IPS DF 19.7 (cell line): ENCODE results near the gene RPL3.
"Not testable (repeated sequence)": the region's sequence is repeated elsewhere in the genome, so short reads cannot be mapped to it uniquely, and the experiment has no call there.

Source experiments
- DNase-seq: peaks from one replicate; pipeline ENCODE4 v3.0.0-alpha.2; 2013; ENCODE audit warnings: low read depth, low spot score

Gene RPL3

GRCh38 chr22:39319284-39320022 lies at the start of gene RPL3:
Gene RPL3, minus strand, starts transcription at chr22:39319623. Its CDS starts 26 bp downstream, at chr22:39319597.
- peak; percentile 95 for DNase-seq

GRCh38 chr22:39369186-39369585 lies 49.8 kb upstream of the RPL3 start:
- no peak for DNase-seq

- DNase-seq: no peak
Observed at GRCh38 chr22:39368461-39368911, 49.1 kb upstream of the RPL3 start.

- no peak for DNase-seq
Observed at GRCh38 chr22:39367035-39367434, 47.6 kb upstream of the RPL3 start.

- DNase-seq: no peak
Observed at GRCh38 chr22:39365492-39365780, 46.0 kb upstream of the RPL3 start.

GRCh38 chr22:39364714-39365491 lies 45.5 kb upstream of the RPL3 start:
- no peak for DNase-seq

GRCh38 chr22:39363751-39364515 lies 44.5 kb upstream of the RPL3 start:
- no peak for DNase-seq

GRCh38 chr22:39362932-39363331 lies 43.5 kb upstream of the RPL3 start:
- no peak for DNase-seq

GRCh38 chr22:39362271-39362670 lies 42.8 kb upstream of the RPL3 start:
- DNase-seq: no peak

- no peak for DNase-seq
Observed at GRCh38 chr22:39361496-39361895, 42.1 kb upstream of the RPL3 start.

GRCh38 chr22:39360674-39361413 lies 41.4 kb upstream of the RPL3 start:
- DNase-seq: no peak

GRCh38 chr22:39360242-39360641 lies 40.8 kb upstream of the RPL3 start:
- DNase-seq: no peak

- DNase-seq: no peak
Observed at GRCh38 chr22:39359659-39360195, 40.3 kb upstream of the RPL3 start.

- DNase-seq: not testable (repeated sequence)
Observed at GRCh38 chr22:39358197-39358596, 38.8 kb upstream of the RPL3 start.

GRCh38 chr22:39357110-39358108 lies 38.0 kb upstream of the RPL3 start:
- not testable (repeated sequence) for DNase-seq

- no peak for DNase-seq
Observed at GRCh38 chr22:39356464-39356863, 37.0 kb upstream of the RPL3 start.

- not testable (repeated sequence) for DNase-seq
Observed at GRCh38 chr22:39355805-39356204, 36.4 kb upstream of the RPL3 start.

- DNase-seq: no peak
Observed at GRCh38 chr22:39355080-39355479, 35.7 kb upstream of the RPL3 start.

GRCh38 chr22:39353346-39353745 lies 33.9 kb upstream of the RPL3 start:
- no peak for DNase-seq

- DNase-seq: no peak
Observed at GRCh38 chr22:39352306-39352891, 33.0 kb upstream of the RPL3 start.
